Gastroesophageal sphincter (tissue), 3 donors: ENCODE results near the gene TAF7.

Experiments
- EP300 ChIP-seq: sonication (generic); formaldehyde crosslinking; IDR thresholded peaks from one replicate; pipeline ENCODE4 v1.6.1; 2017; ENCODE audit warnings: antibody characterized with exemption, mild to moderate bottlenecking
- POLR2A ChIP-seq, 2 donors: fragments of 450-650 bp; IDR thresholded peaks; one replicate each; pipeline ENCODE4 v1.6.1; 2017; ENCODE audit warnings: antibody characterized with exemption in 2 of 2, mild to moderate bottlenecking in 2 of 2, moderate library complexity in 1 of 2
- POLR2AphosphoS5 ChIP-seq: sonication (generic); formaldehyde crosslinking; IDR thresholded peaks from one replicate; pipeline ENCODE4 v1.6.1; 2017; ENCODE audit warnings: antibody characterized with exemption
- TF ChIP-seq, protein P1 (sequence below), 4 experiments: fragments of 200-600 bp in 2 of 4; fragments of 450-650 bp in 2 of 4; sonication (generic) in 1 of 4; IDR thresholded peaks; one replicate each; pipeline ENCODE4 v1.5.1; 2017 to 2019; ENCODE audit warnings: antibody characterized with exemption in 4 of 4, mild to moderate bottlenecking in 2 of 4, moderate library complexity in 2 of 4

- no peak for TF ChIP-seq POLR2A (IDR thresholded peaks at IDR 0.05)
- TF ChIP-seq, protein P1, sequence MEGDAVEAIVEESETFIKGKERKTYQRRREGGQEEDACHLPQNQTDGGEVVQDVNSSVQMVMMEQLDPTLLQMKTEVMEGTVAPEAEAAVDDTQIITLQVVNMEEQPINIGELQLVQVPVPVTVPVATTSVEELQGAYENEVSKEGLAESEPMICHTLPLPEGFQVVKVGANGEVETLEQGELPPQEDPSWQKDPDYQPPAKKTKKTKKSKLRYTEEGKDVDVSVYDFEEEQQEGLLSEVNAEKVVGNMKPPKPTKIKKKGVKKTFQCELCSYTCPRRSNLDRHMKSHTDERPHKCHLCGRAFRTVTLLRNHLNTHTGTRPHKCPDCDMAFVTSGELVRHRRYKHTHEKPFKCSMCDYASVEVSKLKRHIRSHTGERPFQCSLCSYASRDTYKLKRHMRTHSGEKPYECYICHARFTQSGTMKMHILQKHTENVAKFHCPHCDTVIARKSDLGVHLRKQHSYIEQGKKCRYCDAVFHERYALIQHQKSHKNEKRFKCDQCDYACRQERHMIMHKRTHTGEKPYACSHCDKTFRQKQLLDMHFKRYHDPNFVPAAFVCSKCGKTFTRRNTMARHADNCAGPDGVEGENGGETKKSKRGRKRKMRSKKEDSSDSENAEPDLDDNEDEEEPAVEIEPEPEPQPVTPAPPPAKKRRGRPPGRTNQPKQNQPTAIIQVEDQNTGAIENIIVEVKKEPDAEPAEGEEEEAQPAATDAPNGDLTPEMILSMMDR (IDR thresholded peaks at IDR 0.05): no peak
- no peak for TF ChIP-seq EP300
- no peak for TF ChIP-seq POLR2AphosphoS5
These were observed 16.8 kb downstream of the TAF7 start, which contains the start of gene SLC25A2 for GRCh38 chr5:141303756-141304155.
